ENCODE results near the gene THBS3. TPM values are rescaled to one million over a fixed set of nuclear protein-coding genes. Genes with fewer than 3 reads are reported as not detected.

The THBS3 gene
- total and polyA plus RNA-seq, 2 of the 13 experiments (the other 11 are each of a cell fraction or from before 2014, with no cell fraction given) = 0.86 to 3.6 TPM

GRCh38 chr1:155241069-155241679 is 33.5 kb upstream of the THBS3 start (continued):
- TF ChIP-seq PATZ1 (CRISPR knock-in tag; IDR thresholded peaks at IDR 0.05) (no peak), ZNF282 (IDR thresholded peaks at IDR 0.05; ENCODE audit: partially characterized antibody) (no peak), ISL2 (CRISPR knock-in tag; IDR thresholded peaks at IDR 0.05) (0 out of 2 replicates have a peak, but pooled peaks have one; percentile 35), GABPB1 (CRISPR knock-in tag; IDR thresholded peaks at IDR 0.05) (peak; percentile 81), TAF1 (CRISPR knock-in tag; IDR thresholded peaks at IDR 0.05) (peak; percentile 34; the same call in 1 of the 2 replicates), KDM2A (CRISPR knock-in tag; IDR thresholded peaks at IDR 0.05; ENCODE audit: borderline replicate concordance, low read depth) (peak; percentile 62; the same call in 1 of the 2 replicates), SKIL (CRISPR knock-in tag; IDR thresholded peaks at IDR 0.05; ENCODE audit: borderline replicate concordance) (no peak), EP300 (IDR thresholded peaks at IDR 0.05; ENCODE audit: low read depth in 2 of 2, low read length in 2 of 2) (peak in 1 of 2 experiments; percentile 19; a peak in 1 of 4 replicates), EP300 (CRISPR knock-in tag; IDR thresholded peaks at IDR 0.05; ENCODE audit: borderline replicate concordance) (no peak), ATF5 (CRISPR knock-in tag; IDR thresholded peaks at IDR 0.05; ENCODE audit: low read depth) (no peak), CBX1 (IDR thresholded peaks at IDR 0.05; ENCODE audit: low read depth) (peak; percentile 52), ZBTB40 (IDR thresholded peaks at IDR 0.05) (no peak), ZBTB40 (CRISPR knock-in tag; IDR thresholded peaks at IDR 0.05) (peak; percentile 67; the same call in 1 of the 2 replicates), KLF12 (CRISPR knock-in tag; IDR thresholded peaks at IDR 0.05; ENCODE audit: borderline replicate concordance) (0 out of 2 replicates have a peak, but pooled peaks have one; percentile 34), SAP130 (CRISPR knock-in tag; IDR thresholded peaks at IDR 0.05; ENCODE audit: low read depth) (peak; percentile 100), EHMT2 (IDR thresholded peaks at IDR 0.05; ENCODE audit: borderline replicate concordance, low read depth, low read length) (peak; percentile 86; the same call in 1 of the 2 replicates)
